Left hindlimb (tissue), 1 donor: ENCODE measurements around the gene C1QL1.

Experiments
- DNase-seq: peaks from one replicate; pipeline ENCODE4 v3.0.0-alpha.2; 2018

C1QL1 gene

GRCh38 chr17:44968225-44969143, at the start of gene C1QL1:
TSS of gene C1QL1 (minus strand) at chr17:44968303. CDS start at chr17:44968048, 255 bp downstream.
- DNase-seq, result peak; percentile 95

GRCh38 chr17:45016823-45017222, 48.7 kb upstream of the C1QL1 start:
- no peak for DNase-seq

- DNase-seq, result no peak
These were observed 48.1 kb upstream of the C1QL1 start for GRCh38 chr17:45016237-45016636.

- peak; percentile 71 for DNase-seq
These were observed 45.2 kb upstream of the C1QL1 start for GRCh38 chr17:45013021-45013997.

DNA sequence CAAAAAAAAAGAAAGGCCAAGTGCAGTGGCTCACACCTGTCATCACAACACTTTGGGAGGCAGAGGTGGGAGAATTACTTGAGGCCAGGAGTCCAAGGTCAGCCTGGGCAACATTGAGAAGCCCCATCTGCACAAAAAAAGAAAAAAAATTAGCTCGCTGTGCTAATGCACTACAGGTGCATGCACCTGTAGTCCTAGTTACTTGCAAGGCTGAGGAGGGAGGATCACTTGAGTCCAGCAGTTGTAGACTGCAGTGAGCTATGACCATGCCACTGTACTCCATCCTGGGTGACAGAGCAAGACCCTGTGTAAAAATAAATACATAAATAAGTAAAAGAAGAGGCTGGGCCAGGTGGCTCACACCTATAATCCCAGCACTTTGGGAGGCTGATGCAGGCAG, 43.7 kb upstream of the C1QL1 start:
- no peak for DNase-seq

DNA sequence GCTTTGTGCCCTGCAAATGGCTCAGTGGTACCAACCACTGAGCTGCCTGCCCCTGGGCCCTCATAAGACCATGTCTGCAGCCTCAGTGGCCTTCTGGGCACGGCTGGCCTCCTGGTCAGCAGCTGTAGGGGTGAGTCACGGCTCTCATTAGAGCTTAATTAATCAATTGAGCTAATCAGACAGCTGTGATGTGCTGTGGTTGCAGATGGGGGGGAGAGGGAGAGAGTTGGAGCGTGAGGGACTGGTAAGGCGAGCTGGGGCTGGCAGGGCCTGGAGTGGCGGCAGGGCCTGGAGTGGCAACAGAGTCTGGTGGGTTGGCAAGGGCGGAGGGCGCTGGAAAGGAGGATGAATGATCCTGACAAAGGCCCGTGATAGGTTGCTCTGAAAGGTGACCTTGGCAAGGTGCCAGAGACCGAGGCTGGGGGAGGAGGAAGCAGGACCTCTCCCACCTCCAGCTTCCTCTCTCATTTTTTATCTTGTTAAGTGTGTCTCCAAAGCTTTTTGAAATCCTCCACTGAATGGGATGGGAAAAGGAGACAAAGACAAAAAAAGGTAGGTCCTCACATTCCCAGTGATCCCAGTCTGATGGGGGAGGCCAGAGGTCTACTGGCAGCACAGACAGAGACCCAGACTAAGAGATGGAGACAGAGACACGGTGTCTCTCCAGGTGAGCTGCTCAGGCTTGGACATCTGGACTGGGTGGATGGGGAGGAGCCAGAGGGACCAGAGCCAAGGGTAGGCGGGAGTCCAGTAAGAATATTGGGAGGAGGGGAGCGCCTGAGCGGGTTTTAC, 41.8 kb upstream of the C1QL1 start:
- DNase-seq, result no peak

- DNase-seq, result no peak
These were observed 40.1 kb upstream of the C1QL1 start for GRCh38 chr17:45008216-45008615.

GRCh38 chr17:45006927-45007461, 38.9 kb upstream of the C1QL1 start:
- no peak for DNase-seq

- DNase-seq, result no peak
These were observed 37.6 kb upstream of the C1QL1 start for GRCh38 chr17:45005700-45006099.

DNA sequence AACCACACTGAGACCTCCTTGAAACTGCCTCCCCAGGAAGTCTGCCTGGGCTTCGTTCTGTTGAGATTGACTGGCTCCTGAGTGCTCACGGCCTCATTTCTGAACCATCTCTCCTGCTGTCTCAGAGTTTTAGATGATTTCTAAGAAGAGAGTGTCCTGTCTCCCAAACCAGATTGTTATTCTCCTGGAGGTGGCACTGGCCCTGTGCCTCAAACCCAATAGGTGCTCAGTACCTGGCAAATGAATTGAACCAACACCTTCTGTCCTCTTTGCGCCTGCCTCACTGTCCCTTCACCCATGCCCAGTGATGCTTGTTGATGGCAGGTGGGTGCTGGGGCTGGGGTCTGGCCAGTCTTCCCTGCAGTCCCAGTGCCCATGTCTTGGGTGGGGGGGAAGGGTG, 36.3 kb upstream of the C1QL1 start:
- no peak for DNase-seq

DNA sequence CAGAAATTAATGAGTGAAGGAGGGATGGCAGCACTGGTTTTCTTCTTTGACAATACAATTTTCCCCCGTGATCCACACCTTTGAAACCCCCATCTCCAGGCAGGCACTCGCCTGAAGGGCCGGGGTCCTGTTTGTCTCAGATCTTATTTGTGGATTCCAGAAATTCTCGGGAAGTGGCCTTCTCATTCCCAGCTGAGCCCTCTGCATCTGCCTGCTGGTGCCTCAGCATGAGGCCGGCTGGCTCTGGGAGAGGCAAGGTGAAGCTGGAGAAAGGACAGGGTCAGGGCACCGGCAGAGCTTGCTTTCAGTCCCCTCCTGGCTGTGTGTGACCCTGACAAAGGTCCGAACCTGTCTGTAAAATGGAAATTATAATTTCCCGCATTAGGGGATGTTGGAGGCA, 35.8 kb upstream of the C1QL1 start:
- DNase-seq, result no peak

- no peak for DNase-seq
These were observed 33.2 kb upstream of the C1QL1 start for GRCh38 chr17:45001310-45001709.

- no peak for DNase-seq
These were observed 31.3 kb upstream of the C1QL1 start for GRCh38 chr17:44999433-44999832.

GRCh38 chr17:44998646-44999045, 30.5 kb upstream of the C1QL1 start:
- DNase-seq, result no peak

DNA sequence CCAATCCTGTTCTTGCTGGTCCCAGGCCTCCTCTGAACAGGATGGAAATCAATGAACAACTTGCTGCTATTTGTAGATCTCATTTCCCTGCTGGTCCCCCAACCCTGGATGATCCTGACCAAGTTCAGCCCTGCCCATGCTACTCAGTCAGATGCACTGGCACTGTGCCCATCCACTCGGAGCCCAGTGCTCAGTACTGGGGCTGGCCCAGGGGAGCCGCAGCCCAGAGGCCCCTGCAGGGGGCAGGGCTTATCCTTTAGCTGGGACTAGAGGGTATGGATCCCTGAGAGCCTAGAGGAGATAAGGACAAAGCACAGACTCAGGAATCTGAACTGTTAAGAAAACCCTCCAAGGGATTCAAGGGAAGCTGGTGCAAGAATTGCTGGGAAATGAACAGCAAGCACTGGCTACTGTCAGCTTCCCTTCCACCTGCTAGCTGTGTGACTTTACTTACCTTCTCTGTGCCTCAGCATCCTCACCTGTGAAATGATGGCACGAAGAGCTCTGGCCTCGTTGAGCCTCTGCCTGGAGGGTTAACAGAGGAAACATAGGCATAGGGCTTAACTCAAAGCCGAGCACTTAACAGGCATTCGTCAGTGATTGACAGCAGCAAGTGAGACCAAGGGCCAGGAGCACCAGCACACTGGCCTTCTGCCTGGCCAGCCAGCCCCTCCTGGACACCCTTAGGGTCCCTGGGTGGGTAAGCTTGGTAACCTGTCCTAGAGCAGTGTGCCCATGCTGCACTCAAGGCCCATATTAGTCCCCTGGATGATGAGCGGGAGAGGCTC, 29.8 kb upstream of the C1QL1 start:
- DNase-seq, result no peak

DNA sequence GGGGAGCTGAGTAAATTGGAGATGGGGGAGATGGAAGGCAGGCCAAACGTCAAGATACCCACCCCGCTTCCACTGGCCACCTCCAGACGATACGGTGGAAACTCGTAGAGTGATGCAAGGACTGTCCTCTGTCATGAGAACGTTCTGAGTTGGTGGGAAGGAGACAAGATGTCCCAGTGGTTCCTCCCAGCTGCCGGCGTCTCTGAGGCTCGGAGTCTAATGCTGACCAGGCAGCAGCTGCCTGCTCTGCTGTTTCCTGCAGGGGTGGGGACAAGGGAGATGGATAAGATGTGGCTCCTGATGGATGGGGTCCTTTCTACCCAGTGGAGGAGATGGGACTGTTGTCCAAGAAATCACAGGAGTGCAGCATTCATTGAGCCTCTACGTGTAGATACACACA, 28.2 kb upstream of the C1QL1 start:
- no peak for DNase-seq

GRCh38 chr17:44995436-44996001, 27.4 kb upstream of the C1QL1 start:
- DNase-seq, result no peak

DNA sequence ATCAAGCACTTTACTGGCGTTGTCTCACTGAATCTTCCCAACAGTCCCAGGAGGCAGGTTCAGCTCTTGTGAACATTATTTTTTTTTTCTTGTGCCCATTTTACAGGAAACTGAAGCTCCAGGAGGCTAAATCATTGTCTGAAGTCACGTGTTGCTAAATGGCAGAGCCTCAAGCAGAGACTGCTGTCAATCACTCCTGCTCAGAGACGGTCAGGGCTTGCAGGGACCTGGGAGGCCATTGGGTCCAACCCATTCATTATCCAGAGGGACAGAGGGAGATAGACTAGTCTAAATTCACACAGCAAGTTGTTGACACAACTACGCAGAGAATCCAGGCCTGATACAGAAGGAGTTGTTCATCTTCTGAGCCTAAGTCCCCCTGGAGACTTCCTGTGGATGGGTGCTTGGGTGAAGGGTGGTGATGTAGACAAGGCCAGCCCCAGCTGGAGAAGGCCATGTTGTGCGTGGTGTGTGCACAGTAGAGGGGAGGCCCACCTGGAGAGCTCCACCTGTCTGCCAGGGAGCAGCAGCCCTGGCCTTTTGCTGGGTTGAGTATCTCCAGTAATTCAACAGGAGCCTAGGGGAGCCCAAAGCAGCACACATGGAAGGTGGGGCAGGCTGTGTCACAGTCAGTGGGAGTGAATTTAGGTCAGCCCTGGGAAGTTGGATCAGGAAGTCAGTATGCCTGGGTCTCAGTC, 24.3 kb upstream of the C1QL1 start:
- no peak for DNase-seq

GRCh38 chr17:44990994-44991393, 22.9 kb upstream of the C1QL1 start:
- DNase-seq, result no peak

- DNase-seq, result no peak
These were observed 21.5 kb upstream of the C1QL1 start for GRCh38 chr17:44989552-44990138.
